ENCODE measurements around the gene XKR7. TPM values are rescaled to one million over a fixed set of nuclear protein-coding genes. Genes with fewer than 3 reads are reported as not detected.

The XKR7 gene
- total and polyA plus RNA-seq, 2 donors (not counting 3 experiments of a cell fraction or from before 2014, with no cell fraction given), result 0.04 TPM; not detected in 1

DNA sequence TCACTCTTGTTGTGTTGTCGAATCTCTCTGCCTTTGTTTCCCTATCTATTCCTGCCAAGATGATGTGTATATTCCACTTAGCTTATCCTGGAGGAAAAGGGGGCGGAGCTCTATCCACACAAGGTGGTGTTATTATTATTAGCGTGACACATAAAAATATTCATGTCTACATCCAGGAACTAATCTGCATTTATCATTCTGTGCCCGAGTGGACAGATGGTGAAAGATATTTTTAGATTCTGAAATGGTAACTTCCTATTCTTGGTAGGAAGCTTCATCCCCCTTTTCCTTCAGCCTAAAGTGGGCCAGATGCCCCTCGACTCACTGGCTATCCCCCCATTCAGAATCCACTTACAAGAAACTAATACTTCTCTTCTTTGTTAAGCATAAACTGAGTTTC, 2.0 kb downstream of the XKR7 start:
- H3K27ac ChIP-seq (ENCODE audit: insufficient read depth, low read depth, low read length), result no peak overlapping the region
- dilution Hi-C loops (cut with MboI; ENCODE audit: extremely low pct_ligation_motif_present, low sequenced_read_pairs), result no loop called here
- no peak overlapping the region for H3K4me2 ChIP-seq (ENCODE audit: insufficient read depth, low read length)
- no peak for FAIRE-seq
- DNase-seq (ENCODE audit: low read depth, low spot score), result no peak
- CTCF ChIA-PET, result interaction anchor here (1.1 to 1.3 kb wide), 5 partner anchors 13 to 117 kb away, joined by 3 to 7 read pairs (median 3); partner anchors contain the start of gene PDRG1
- H3K36me3 ChIP-seq (ENCODE audit: control insufficient read depth in 2 of 2, extremely low read depth in 1 of 2, insufficient read depth in 2 of 2, low read length in 2 of 2), result no peaks in the 10 kb centered on the region
- H3K9ac ChIP-seq (replicated peaks; ENCODE audit: extremely low read depth, insufficient read depth, low read length), result no peak overlapping the region
- no peaks in the 10 kb centered on the region for H3K79me2 ChIP-seq (ENCODE audit: control insufficient read depth, insufficient read depth, low read length)
- H2AFZ ChIP-seq (ENCODE audit: low read depth, low read length), result no peak overlapping the region
- H3K4me1 ChIP-seq (ENCODE audit: control insufficient read depth, extremely low read depth, insufficient read depth, low read length), result no peaks in the 10 kb centered on the region
- TF ChIP-seq, protein P1, sequence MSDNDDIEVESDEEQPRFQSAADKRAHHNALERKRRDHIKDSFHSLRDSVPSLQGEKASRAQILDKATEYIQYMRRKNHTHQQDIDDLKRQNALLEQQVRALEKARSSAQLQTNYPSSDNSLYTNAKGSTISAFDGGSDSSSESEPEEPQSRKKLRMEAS (IDR thresholded peaks at IDR 0.05; ENCODE audit: insufficient read depth, insufficient read length), result no peak
- TF ChIP-seq JUN (IDR thresholded peaks at IDR 0.05; ENCODE audit: borderline replicate concordance, insufficient read depth, insufficient read length, low read depth), result no peak
- no peak for TF ChIP-seq GATA2 (IDR thresholded peaks at IDR 0.05; ENCODE audit: insufficient read depth, insufficient read length, low read depth, low read length)
- TF ChIP-seq, protein P2, sequence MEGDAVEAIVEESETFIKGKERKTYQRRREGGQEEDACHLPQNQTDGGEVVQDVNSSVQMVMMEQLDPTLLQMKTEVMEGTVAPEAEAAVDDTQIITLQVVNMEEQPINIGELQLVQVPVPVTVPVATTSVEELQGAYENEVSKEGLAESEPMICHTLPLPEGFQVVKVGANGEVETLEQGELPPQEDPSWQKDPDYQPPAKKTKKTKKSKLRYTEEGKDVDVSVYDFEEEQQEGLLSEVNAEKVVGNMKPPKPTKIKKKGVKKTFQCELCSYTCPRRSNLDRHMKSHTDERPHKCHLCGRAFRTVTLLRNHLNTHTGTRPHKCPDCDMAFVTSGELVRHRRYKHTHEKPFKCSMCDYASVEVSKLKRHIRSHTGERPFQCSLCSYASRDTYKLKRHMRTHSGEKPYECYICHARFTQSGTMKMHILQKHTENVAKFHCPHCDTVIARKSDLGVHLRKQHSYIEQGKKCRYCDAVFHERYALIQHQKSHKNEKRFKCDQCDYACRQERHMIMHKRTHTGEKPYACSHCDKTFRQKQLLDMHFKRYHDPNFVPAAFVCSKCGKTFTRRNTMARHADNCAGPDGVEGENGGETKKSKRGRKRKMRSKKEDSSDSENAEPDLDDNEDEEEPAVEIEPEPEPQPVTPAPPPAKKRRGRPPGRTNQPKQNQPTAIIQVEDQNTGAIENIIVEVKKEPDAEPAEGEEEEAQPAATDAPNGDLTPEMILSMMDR (IDR thresholded peaks at IDR 0.05; ENCODE audit: extremely low read depth in 1 of 2, insufficient read depth in 1 of 2, low read depth in 1 of 2, low read length in 2 of 2), result no peak
- no peak for TF ChIP-seq FOS (IDR thresholded peaks at IDR 0.05; ENCODE audit: borderline replicate concordance, insufficient read depth, low read length)
- TF ChIP-seq EZH2 (IDR thresholded peaks at IDR 0.05; ENCODE audit: borderline replicate concordance, low read depth, low read length, severe bottlenecking), result no peak
- TF ChIP-seq POLR2AphosphoS5 (IDR thresholded peaks at IDR 0.05; ENCODE audit: insufficient read depth, low read depth, low read length), result no peak
- TF ChIP-seq MYC (IDR thresholded peaks at IDR 0.05; ENCODE audit: low read depth, low read length), result no peak
- TF ChIP-seq POLR2A (IDR thresholded peaks at IDR 0.05; ENCODE audit: low read depth, low read length), result no peak
- no peaks in the 10 kb centered on the region for H3K9me3 ChIP-seq (replicated peaks; ENCODE audit: control insufficient read depth, insufficient read depth, low read length)
- intact Hi-C loops (cut with micrococcal nuclease), result no loop called here
- POLR2A ChIA-PET, result no interaction called here
- H4K20me1 ChIP-seq (replicated peaks; ENCODE audit: control insufficient read depth, extremely low read depth, insufficient read depth, low read length), result no peaks in the 10 kb centered on the region
- BruUV-seq (replicated peaks), result no TSS peak
- H3K4me3 ChIP-seq (replicated peaks in 1 of 3; ENCODE audit: insufficient read depth in 1 of 3, low read depth in 1 of 3, low read length in 3 of 3), result no peak overlapping the region
- H3K27me3 ChIP-seq (ENCODE audit: control insufficient read depth in 2 of 2, insufficient read depth in 2 of 2, low read length in 2 of 2), result peaks cover 20 to 22% of the 10 kb centered on the region in 2 experiments
- H3K9me1 ChIP-seq (replicated peaks; ENCODE audit: control insufficient read depth, extremely low read depth, insufficient read depth, low read length), result no peaks in the 10 kb centered on the region
